Mucosa of stomach (tissue), 1 donor: Measurements from ENCODE around the gene ALCAM.
"Not testable (repeated sequence)": the region's sequence is repeated elsewhere in the genome, so short reads cannot be mapped to it uniquely, and the experiment has no call there.

ENCODE experiments used
- H3K27me3 ChIP-seq: one replicate; pipeline ENCODE4 v1.7.0; 2013; ENCODE audit warnings: mild to moderate bottlenecking, low read length; ENCODE audit not compliant: control insufficient read depth, insufficient read depth
- H3K36me3 ChIP-seq: one replicate; pipeline ENCODE4 v1.7.0; 2013; ENCODE audit warnings: low read length; ENCODE audit not compliant: control insufficient read depth, insufficient read depth
- H3K4me1 ChIP-seq: one replicate; pipeline ENCODE4 v1.7.0; 2013; ENCODE audit warnings: mild to moderate bottlenecking, low read length; ENCODE audit not compliant: control insufficient read depth, insufficient read depth
- H3K4me3 ChIP-seq: one replicate; pipeline ENCODE4 v1.7.0; 2013; ENCODE audit warnings: low read length
- H3K9ac ChIP-seq: one replicate; pipeline ENCODE4 v1.7.0; 2013; ENCODE audit warnings: mild to moderate bottlenecking, low read length, moderate library complexity
- H3K9me3 ChIP-seq: one replicate; pipeline ENCODE4 v1.7.0; 2013; ENCODE audit warnings: mild to moderate bottlenecking, low read length, moderate library complexity; ENCODE audit not compliant: control insufficient read depth
- donor health status: Pancreatic carcinoma.

Gene ALCAM

DNA sequence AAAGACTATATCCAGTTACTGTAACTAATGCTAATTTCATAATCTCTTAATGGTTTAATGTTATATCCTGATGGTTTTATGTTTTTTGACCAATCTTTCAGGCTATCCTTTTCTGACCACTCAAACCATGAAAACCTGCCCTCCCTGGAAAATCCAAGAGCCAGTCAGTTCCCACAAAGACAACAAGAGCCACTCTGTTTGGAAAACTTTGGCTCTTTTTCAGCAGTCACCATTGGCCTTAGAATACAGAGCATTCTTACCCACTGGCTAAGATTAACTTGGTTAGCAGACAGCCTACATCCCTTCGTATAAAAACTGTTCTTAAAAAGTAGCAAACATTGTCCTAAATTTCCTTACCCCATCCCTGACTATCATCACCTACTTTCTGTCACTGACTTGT, 32.9 kb downstream of the ALCAM start:
- H3K9me3 ChIP-seq = no peaks in the 10 kb centered on the region
- no peak overlapping the region for H3K4me3 ChIP-seq
- H3K9ac ChIP-seq = no peak overlapping the region
- no peaks in the 10 kb centered on the region for H3K27me3 ChIP-seq
- no peaks in the 10 kb centered on the region for H3K36me3 ChIP-seq
- peaks cover 7% of the 10 kb centered on the region for H3K4me1 ChIP-seq

DNA sequence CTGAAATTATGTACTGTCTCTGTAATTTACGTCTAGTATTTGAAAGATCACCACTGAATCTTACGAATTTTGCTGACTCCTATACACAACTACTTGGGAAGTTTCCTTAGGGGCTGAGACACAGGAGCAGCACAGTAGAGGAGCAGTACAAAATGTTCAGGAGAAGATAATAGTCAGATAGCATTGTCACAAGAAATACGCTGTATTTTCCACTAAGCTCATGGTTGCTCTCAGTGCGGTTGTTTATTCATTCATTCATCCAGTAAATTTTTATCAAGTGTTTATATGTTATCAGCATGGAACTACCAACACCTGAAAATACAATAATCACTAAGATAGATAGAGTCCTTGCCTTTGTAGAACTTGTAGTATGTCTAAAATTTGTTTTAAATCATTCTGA, 34.5 kb downstream of the ALCAM start:
- H3K36me3 ChIP-seq = no peaks in the 10 kb centered on the region
- no peaks in the 10 kb centered on the region for H3K27me3 ChIP-seq
- H3K4me1 ChIP-seq = peaks cover 7% of the 10 kb centered on the region
- H3K4me3 ChIP-seq = no peak overlapping the region
- H3K9me3 ChIP-seq = no peaks in the 10 kb centered on the region
- H3K9ac ChIP-seq = no peak overlapping the region

DNA sequence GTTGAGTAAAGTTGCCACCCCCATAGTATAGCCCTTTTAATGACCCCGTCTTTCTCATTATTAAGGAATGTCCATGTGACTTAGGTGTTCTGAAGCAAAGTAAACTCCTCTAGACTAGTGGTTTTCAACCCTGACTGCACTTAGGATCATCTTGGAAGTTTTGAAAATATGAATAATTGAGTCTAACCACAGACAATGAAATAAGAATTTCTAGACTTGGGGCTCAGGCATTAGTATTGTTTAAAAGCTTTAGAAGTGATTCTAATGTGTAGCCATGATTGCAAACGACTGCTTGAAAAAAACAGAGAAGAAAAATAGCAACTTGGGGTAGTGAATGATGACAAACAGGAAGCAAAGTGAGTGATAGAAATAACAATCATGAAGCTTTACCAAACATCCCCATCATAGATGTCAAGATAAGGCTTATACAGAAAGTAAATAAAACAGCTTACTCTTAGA, 35.0 kb downstream of the ALCAM start:
- no peak overlapping the region for H3K9ac ChIP-seq
- H3K4me1 ChIP-seq = peaks cover 7% of the 10 kb centered on the region
- H3K36me3 ChIP-seq = no peaks in the 10 kb centered on the region
- no peaks in the 10 kb centered on the region for H3K27me3 ChIP-seq
- H3K4me3 ChIP-seq = no peak overlapping the region
- H3K9me3 ChIP-seq = no peaks in the 10 kb centered on the region

DNA sequence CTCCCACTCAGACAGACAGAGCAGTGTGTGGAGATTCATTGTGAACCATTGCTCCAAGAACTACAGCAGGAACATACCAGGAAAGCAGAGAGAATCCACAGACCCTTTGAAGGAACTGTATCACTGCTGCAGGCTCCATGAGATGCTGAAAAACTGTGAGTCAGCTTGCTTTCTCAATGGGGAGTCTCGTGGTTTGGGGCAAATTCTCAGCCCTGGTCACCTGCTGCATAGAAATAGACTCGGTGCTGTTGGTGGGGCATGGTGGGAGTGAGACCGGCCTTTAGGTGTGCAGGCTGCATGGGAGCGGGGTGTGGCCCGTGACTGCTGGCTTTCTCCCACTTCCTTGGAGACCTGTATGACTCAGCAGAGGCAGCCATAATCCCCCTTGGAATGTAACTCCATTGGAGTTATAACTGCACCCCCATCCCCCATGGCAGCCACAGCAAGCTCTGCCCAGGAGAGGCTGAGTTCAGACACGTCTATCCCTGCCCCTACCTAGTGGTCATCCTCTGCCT, 35.6 kb downstream of the ALCAM start:
- H3K36me3 ChIP-seq = no peaks in the 10 kb centered on the region
- no peak overlapping the region for H3K9ac ChIP-seq
- peaks cover 7% of the 10 kb centered on the region for H3K4me1 ChIP-seq
- no peaks in the 10 kb centered on the region for H3K27me3 ChIP-seq
- H3K9me3 ChIP-seq = no peaks in the 10 kb centered on the region
- no peak overlapping the region for H3K4me3 ChIP-seq

DNA sequence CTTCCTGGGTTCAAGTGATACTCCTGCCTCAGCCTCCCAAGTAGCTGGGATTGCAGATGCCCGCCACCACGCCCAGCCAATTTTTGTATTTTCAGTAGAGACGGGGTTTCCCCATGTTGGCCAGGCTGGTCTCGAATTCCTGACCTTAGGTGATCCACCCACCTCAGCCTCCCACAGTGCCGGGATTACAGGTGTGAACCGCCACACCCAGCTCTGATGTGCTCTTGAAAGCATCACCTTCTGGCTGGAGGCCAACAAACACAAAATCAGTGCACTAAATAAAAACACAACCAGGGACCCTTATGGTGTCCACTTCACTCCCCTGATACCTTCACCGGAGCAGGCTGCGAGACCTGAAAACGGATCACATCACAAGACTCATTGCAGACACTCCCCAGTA, 36.3 kb downstream of the ALCAM start:
- H3K9ac ChIP-seq, H3K36me3 ChIP-seq, H3K27me3 ChIP-seq, H3K4me1 ChIP-seq, H3K9me3 ChIP-seq, H3K4me3 ChIP-seq: not testable (repeated sequence)

DNA sequence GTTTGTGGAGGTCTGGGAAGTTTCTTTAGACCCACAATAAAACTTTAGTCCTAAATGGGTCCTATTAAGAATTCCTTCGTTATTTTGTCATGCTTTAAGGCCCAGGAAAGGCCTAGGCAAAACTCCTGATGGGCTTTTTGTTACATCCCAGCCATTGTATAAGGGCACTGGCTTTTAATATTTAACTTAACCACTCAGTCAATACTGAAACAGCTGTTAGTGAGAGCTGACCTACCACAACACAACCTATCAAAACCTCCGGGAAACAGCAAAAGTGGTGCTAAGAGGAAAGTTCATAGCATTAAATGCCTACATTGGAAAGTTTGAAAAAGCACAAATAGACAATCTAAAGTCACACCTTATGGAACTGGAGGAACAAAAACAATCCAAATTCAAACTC, 39.6 kb downstream of the ALCAM start:
- Histone ChIP-seq H3K27me3 (no peaks in the 10 kb centered on the region), H3K36me3 (no peaks in the 10 kb centered on the region), H3K4me3 (no peak overlapping the region), H3K9me3 (no peaks in the 10 kb centered on the region), H3K9ac (no peak overlapping the region), H3K4me1 (peaks cover 4% of the 10 kb centered on the region)

DNA sequence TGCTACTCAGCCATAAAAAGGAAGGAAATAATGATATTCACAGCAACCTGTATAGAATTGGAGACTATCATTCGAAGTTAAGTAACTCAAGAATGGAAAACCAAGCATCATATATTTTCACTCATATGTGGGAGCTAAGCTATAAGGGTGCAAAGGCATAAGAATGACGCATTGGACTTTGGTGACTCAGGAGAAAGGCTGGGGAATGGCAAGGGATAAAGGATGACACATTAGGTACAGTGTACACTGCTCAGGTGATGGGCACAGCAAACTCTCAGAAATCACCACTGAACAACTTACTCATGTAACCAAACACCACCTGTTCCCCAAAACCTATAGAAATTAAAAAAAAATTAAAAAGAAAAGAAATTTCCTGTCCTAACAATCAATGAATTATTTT, 42.7 kb downstream of the ALCAM start:
- no peaks in the 10 kb centered on the region for H3K36me3 ChIP-seq
- no peaks in the 10 kb centered on the region for H3K4me1 ChIP-seq
- H3K9me3 ChIP-seq = no peaks in the 10 kb centered on the region
- no peak overlapping the region for H3K4me3 ChIP-seq
- H3K27me3 ChIP-seq = no peaks in the 10 kb centered on the region
- H3K9ac ChIP-seq = no peak overlapping the region

DNA sequence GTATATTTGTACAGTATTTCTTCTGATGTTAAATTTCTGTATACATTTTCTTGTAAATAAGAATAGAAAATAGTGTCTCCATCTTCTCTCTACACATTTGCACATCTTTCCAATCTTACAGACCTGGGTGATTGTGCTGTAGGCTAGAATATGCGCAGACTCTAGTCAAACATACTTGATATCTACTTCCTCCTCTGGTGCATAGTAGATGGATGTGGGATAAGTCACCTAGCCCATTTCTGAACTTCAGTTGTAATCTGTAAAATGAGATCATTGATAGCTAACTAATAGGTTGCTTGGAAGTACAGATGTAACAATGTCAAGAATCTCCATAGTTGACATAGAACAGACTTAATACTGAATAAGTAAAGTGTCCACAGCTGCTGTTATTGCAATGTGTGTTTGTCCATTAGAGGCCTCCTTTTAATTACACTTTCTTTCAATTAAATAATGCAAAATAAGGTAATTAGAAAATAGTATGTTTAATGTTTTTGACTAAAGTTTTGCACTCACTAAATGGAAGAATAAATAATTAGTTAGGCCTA, 46.7 kb downstream of the ALCAM start:
- no peaks in the 10 kb centered on the region for H3K36me3 ChIP-seq
- no peak overlapping the region for H3K4me3 ChIP-seq
- no peaks in the 10 kb centered on the region for H3K27me3 ChIP-seq
- H3K9me3 ChIP-seq = no peaks in the 10 kb centered on the region
- no peak overlapping the region for H3K9ac ChIP-seq
- H3K4me1 ChIP-seq = no peaks in the 10 kb centered on the region

DNA sequence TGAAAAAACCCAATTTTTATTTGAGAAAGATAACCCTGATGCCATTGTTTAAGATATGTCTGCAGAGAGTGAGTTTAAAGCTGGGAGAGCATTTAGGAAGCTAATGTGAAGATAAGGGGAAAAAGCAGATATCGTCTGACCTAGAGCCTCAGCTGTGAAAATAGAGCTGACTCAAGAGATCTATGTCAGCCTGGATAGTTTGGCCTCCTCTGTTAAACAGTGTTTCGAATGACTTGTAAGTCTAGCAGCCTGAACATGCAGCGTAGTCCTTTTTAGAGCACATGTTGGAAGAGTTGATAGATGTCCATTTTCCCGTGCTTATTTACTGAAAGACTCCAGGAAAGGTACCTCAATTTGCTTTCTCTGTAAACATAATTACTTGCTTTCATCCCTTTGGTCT, 48.1 kb downstream of the ALCAM start:
- Histone ChIP-seq H3K36me3 (no peaks in the 10 kb centered on the region), H3K4me3 (no peak overlapping the region), H3K4me1 (no peaks in the 10 kb centered on the region), H3K9ac (no peak overlapping the region), H3K27me3 (no peaks in the 10 kb centered on the region), H3K9me3 (no peaks in the 10 kb centered on the region)

DNA sequence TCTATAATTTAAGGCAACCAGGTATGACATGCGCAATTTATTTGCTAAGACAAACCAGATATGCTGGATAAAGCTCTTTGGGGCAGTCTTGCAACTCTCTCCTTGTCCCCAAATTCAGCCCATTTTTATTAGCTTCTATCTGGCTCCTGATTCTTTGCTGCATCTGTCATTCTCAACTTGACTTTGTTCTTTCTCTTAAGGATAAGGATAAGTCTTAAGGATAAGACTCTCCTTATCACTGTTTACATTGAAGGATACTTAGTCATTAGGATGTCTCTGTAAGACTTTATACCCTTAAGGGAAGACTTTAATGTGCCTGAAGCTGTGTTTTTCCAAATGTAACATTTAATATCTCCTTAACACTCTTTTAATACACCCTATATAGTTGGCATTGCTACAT, 49.2 kb downstream of the ALCAM start:
- H3K9ac ChIP-seq = no peak overlapping the region
- no peaks in the 10 kb centered on the region for H3K4me1 ChIP-seq
- H3K36me3 ChIP-seq = no peaks in the 10 kb centered on the region
- H3K27me3 ChIP-seq = no peaks in the 10 kb centered on the region
- H3K4me3 ChIP-seq = no peak overlapping the region
- H3K9me3 ChIP-seq = no peaks in the 10 kb centered on the region

DNA sequence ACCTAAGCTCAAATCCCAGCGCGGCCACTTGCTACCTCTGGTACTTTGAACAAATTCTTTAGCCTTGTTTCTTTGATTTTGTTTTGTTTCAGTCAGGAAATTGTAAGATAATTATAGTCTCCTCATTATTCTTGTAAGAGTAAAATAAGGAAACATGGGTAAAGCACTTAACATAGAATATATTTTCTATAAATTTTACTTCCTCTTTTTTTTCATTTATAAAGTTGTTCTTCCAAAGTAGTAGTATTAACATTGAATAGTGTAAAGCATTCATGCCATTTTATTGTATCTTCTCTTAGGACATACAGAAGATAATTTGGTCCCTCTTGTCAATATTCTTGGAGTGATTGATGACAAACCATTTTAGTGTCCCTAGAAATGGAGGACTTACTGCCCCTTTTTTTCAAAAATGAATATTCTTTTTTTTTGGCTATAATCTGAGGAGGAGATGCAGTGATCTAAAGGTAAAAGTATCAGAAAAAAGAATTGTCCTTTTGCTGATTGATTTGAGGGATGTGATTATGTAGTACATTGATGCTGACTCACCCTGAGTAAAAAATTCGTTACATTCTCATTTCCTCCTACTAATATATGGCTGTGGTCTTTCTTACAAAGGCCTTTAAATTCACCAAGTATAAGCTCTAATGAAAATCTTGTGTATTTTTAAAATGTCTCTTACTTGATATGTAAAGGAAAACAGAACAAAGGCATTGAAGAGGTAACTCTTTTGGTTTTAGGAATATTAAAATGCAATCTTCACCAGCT, 51.0 kb downstream of the ALCAM start:
- Histone ChIP-seq H3K36me3 (no peaks in the 10 kb centered on the region), H3K9me3 (no peaks in the 10 kb centered on the region), H3K4me3 (no peak overlapping the region), H3K9ac (no peak overlapping the region), H3K27me3 (no peaks in the 10 kb centered on the region), H3K4me1 (no peaks in the 10 kb centered on the region)

DNA sequence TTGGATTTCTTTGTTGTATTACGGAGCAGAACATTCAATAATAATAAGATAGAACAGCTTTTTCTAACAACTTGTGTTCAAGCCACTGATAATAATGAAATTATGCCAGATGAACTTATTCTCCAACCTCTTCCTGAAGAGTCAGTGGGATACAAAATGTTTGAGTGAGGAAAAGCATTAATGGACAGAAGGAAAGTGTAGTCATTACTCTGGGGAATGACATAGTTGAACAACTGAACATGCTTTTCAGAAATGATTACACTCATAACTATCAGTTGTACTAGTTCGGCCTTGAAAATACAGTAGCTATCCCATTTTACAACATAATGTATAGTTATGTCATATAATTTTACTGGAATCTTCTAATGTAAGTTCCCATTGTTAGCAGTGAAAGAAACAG, 55.9 kb downstream of the ALCAM start:
- H3K4me1 ChIP-seq = no peaks in the 10 kb centered on the region
- no peak overlapping the region for H3K9ac ChIP-seq
- no peak overlapping the region for H3K4me3 ChIP-seq
- H3K9me3 ChIP-seq = no peaks in the 10 kb centered on the region
- H3K27me3 ChIP-seq = no peaks in the 10 kb centered on the region
- H3K36me3 ChIP-seq = no peaks in the 10 kb centered on the region
